Neuronal stem cell (in vitro differentiated cells): Measurements from ENCODE around the gene LCTL.

Source experiments
- DNase-seq: peaks from one replicate; pipeline ENCODE4 v3.0.0-alpha.2; 2013; ENCODE audit warnings: low spot score
- H2AFZ ChIP-seq: one replicate; pipeline ENCODE4 v1.6.1; 2013; ENCODE audit warnings: mild to moderate bottlenecking, low read length, inconsistent platforms
- H2AK5ac ChIP-seq: 2 replicates; pipeline ENCODE4 v1.6.1; 2013; ENCODE audit warnings: low read depth, mild to moderate bottlenecking, inconsistent platforms, low read length, moderate library complexity, mixed read lengths
- H2BK120ac ChIP-seq: 2 replicates; pipeline ENCODE4 v1.6.1; 2013; ENCODE audit warnings: low read depth, mild to moderate bottlenecking, inconsistent platforms, low read length, moderate library complexity, mixed read lengths
- H2BK12ac ChIP-seq: one replicate; pipeline ENCODE4 v1.6.1; 2013; ENCODE audit warnings: low read length, inconsistent platforms
- H2BK15ac ChIP-seq: 2 replicates; pipeline ENCODE4 v1.6.1; 2013; ENCODE audit warnings: mild to moderate bottlenecking, low read length, inconsistent platforms, mixed read lengths
- H2BK5ac ChIP-seq: one replicate; pipeline ENCODE4 v1.6.1; 2013; ENCODE audit warnings: inconsistent platforms, mild to moderate bottlenecking, low read length, moderate library complexity
- H3K14ac ChIP-seq: one replicate; pipeline ENCODE4 v1.6.1; 2013; ENCODE audit warnings: low read length, inconsistent platforms
- H3K18ac ChIP-seq: 2 replicates; pipeline ENCODE4 v1.6.1; 2013; ENCODE audit warnings: low read length, inconsistent platforms
- H3K23ac ChIP-seq: 2 replicates; pipeline ENCODE4 v1.6.1; 2013; ENCODE audit warnings: low read depth, mild to moderate bottlenecking, mixed read lengths, low read length, inconsistent platforms; ENCODE audit not compliant: poor library complexity
- H3K27ac ChIP-seq: replicated peaks from 3 replicates; pipeline ENCODE4 v1.5.1; 2013; ENCODE audit warnings: low read length, inconsistent platforms
- H3K27me3 ChIP-seq, 3 experiments: 2 replicates each; pipeline ENCODE4 v1.6.1; 2013; ENCODE audit warnings: low read length in 3 of 3, mild to moderate bottlenecking in 2 of 3, inconsistent platforms in 1 of 3, low read depth in 1 of 3, mixed read lengths in 1 of 3, moderate library complexity in 1 of 3; ENCODE audit not compliant: control insufficient read depth in 3 of 3, insufficient read depth in 3 of 3
- H3K36me3 ChIP-seq, 2 donors: replicated peaks in 1 of 2; 2 replicates each; pipeline ENCODE4 v1.6.1; 2013; ENCODE audit warnings: low read length in 2 of 2; ENCODE audit not compliant: control insufficient read depth in 2 of 2, insufficient read depth in 2 of 2
- H3K4ac ChIP-seq: 2 replicates; pipeline ENCODE4 v1.6.1; 2013; ENCODE audit warnings: inconsistent platforms, mild to moderate bottlenecking, low read length, moderate library complexity
- H3K4me1 ChIP-seq, 2 donors: 1 replicate in 1 of 2; 2 replicates in 1 of 2; pipeline ENCODE4 v1.6.1; 2013; ENCODE audit warnings: low read length in 2 of 2, low read depth in 1 of 2; ENCODE audit not compliant: control insufficient read depth in 2 of 2, insufficient read depth in 1 of 2
- H3K4me2 ChIP-seq: one replicate; pipeline ENCODE4 v1.6.1; 2013; ENCODE audit warnings: mild to moderate bottlenecking, low read length, inconsistent platforms; ENCODE audit not compliant: insufficient read depth, poor library complexity, severe bottlenecking
- H3K4me3 ChIP-seq, 2 donors: 2 replicates each; pipeline ENCODE4 v1.5.1; 2013; ENCODE audit warnings: low read length in 2 of 2, mild to moderate bottlenecking in 2 of 2, inconsistent platforms in 1 of 2, moderate library complexity in 1 of 2
- H3K79me1 ChIP-seq: one replicate; pipeline ENCODE4 v1.6.1; 2013; ENCODE audit warnings: low read depth, mild to moderate bottlenecking, inconsistent platforms, low read length, moderate library complexity
- H3K9ac ChIP-seq: one replicate; pipeline ENCODE4 v1.6.1; 2013; ENCODE audit warnings: mild to moderate bottlenecking, low read depth, low read length, inconsistent platforms; ENCODE audit not compliant: poor library complexity
- H3K9me3 ChIP-seq, 2 donors: replicated peaks in 1 of 2; 2 replicates each; pipeline versions ENCODE3 to v1.6.1; 2013; ENCODE audit warnings: low read length in 2 of 2, mild to moderate bottlenecking in 2 of 2, inconsistent platforms in 1 of 2, low read depth in 1 of 2, mixed read lengths in 1 of 2, moderate library complexity in 1 of 2; ENCODE audit not compliant: control insufficient read depth in 2 of 2, insufficient read depth in 1 of 2
- H4K8ac ChIP-seq: one replicate; pipeline ENCODE4 v1.6.1; 2013; ENCODE audit warnings: low read depth, mild to moderate bottlenecking, inconsistent platforms, low read length, moderate library complexity
- H4K91ac ChIP-seq: one replicate; pipeline ENCODE4 v1.6.1; 2013; ENCODE audit warnings: low read length, low read depth, mild to moderate bottlenecking, inconsistent platforms; ENCODE audit not compliant: poor library complexity
- WGBS, 2 donors: extraction: QIAGEN DNeasy Blood & Tissue Kit; methylation state at CpG; one replicate each; pipeline ENCODE4 v1.1.7; 2013; ENCODE audit warnings: missing lambda C conversion rate in 2 of 2, mixed read lengths in 1 of 2; ENCODE audit not compliant: insufficient read length in 2 of 2, insufficient replicate concordance in 1 of 2; ENCODE audit errors: extremely low coverage in 2 of 2; 5-methylcytosine and 5-hydroxymethylcytosine counted together

The LCTL gene

DNA sequence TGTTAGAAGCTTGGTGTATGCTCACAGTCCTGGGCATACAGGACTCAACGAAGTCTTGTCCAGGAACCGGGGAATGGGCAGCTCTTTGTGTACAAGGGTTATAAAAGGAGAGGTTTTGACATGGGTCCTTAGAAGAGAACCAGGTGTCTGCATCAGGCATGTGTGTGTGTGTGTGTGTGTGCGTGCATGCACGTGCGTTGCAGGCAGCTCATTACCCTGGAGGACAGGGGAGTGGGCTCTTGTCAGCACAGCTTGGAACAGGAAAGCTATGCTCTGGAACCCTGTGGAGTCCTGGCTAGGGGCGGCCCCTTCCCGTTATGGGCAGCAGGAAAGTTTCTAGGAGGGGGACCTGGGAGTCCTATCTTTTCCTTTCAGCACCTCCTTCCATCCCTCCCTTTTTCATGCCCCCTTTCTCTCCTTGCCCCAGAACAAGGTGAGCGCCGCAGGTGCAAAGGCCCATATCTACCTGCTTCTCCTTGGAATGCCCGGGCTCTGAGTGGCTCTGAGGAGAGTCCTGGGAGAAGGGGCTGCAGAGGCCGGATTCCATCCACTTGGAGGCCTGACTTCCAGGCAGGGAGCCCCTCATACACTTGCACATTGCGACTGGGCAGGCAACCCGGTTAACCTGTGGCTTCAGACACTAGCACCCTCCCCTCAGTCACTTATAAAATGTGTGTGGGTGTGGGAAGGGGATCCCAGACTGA is 33.9 kb upstream of the LCTL start:
- H3K14ac ChIP-seq = no peak overlapping the region
- H2AK5ac ChIP-seq = peak overlapping the region; percentile 79
- no peaks in the 10 kb centered on the region for H3K36me3 ChIP-seq
- no peak overlapping the region for H3K23ac ChIP-seq
- no peak overlapping the region for H2BK12ac ChIP-seq
- H3K18ac ChIP-seq = peak overlapping the region; percentile 61
- no peak overlapping the region for H3K4ac ChIP-seq
- no peak overlapping the region for H4K8ac ChIP-seq
- peak overlapping the region; percentile 30 for H2BK5ac ChIP-seq
- H2BK15ac ChIP-seq = peak overlapping the region; percentile 79
- no peak overlapping the region for H3K4me2 ChIP-seq
- H3K27me3 ChIP-seq = peaks cover 0 to 27% (median 0%) of the 10 kb centered on the region in 3 experiments
- peak overlapping the region; percentile 24 for H3K9ac ChIP-seq
- H3K4me3 ChIP-seq = no peak overlapping the region
- no peak overlapping the region for H2AFZ ChIP-seq
- no peak for DNase-seq
- H3K9me3 ChIP-seq = no peaks in the 10 kb centered on the region
- H2BK120ac ChIP-seq = peak overlapping the region; percentile 44
- H3K79me1 ChIP-seq = no peaks in the 10 kb centered on the region
- peaks cover 0 to 2% of the 10 kb centered on the region in 2 donors for H3K4me1 ChIP-seq
- no peak overlapping the region for H3K27ac ChIP-seq
- no CpG with 5 or more reads among the region's 13 CpGs for WGBS, 2 donors
- H4K91ac ChIP-seq = no peak overlapping the region

DNA sequence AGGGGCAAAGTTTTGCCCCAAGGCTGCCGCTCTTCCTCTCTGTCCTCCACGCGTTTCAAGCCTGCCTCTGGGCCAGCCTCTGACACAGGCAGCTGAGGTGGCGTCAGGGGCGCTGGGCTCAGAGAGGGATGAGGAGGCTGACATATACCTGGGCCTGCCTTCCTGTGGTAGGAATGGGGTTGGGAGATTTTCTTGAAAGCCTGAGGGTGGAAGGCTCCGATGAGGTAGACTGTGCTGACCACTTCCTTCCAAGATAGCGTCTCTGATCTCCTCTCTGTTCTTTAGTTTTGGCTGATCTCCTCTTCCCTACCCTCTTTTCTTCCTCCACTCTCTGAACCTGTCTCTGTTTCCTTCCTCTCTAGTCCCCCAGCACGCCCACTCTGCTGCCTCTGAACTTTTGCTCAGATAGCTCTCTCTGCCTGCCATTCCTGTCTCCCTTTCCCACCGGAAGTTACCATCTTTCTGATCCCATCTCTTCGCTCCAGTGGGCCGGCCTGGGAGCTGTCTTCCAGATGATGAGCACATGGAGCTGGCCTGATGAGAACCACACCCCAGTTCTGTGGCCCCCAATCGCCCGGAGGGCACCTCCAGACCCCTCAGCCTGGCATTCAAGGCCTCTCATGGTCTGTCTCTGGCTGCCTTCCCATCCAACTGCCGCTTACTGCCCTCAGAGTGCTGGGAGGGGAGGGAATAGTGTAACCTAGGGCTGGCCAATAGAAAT is 32.5 kb upstream of the LCTL start:
- Histone ChIP-seq H2AFZ (no peak overlapping the region), H2BK5ac (no peak overlapping the region), H3K79me1 (no peaks in the 10 kb centered on the region), H3K36me3 (no peaks in the 10 kb centered on the region), H3K9ac (no peak overlapping the region), H2AK5ac (no peak overlapping the region), H3K4me3 (no peak overlapping the region), H2BK12ac (no peak overlapping the region), H3K4ac (no peak overlapping the region), H3K14ac (no peak overlapping the region), H2BK15ac (no peak overlapping the region), H3K27me3 (peaks cover 0 to 37% (median 0%) of the 10 kb centered on the region in 3 experiments), H3K4me1 (no peaks in the 10 kb centered on the region), H3K9me3 (no peaks in the 10 kb centered on the region), H3K4me2 (no peak overlapping the region), H2BK120ac (no peak overlapping the region), H3K18ac (peak overlapping the region; percentile 66), H3K27ac (no peak overlapping the region), H3K23ac (no peak overlapping the region), H4K8ac (no peak overlapping the region), H4K91ac (no peak overlapping the region)
- DNase-seq = no peak
- no CpG with 5 or more reads among the region's 14 CpGs for WGBS, 2 donors

DNA sequence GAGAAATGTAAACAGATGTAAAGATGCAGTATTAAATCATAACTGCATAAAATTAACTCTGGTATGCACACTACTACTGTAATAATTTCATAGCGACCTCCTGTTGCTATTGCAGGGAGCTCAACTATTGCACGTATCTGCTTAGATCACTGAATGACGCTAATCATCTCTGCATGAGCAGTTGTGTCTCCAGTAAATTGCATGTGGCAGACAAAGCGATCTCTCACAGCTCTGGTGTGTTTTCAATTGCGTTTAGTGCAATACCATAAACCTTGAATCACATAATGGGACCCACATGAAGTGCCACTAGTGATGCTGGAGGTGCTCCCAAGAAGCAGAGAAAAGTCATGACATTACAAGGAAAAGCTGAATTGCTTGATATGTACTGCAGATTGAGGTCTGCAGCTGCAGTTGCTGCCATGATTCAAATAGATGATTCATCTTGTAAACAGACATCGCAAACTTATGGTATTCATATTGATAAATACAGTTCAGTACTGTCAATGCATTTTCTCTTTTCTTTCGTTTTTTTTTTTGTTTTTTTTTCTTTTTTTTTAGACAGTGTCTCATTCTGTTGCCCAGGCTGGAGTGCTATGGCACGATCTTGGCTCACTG is 30.2 kb upstream of the LCTL start:
- no peak overlapping the region for H3K4me3 ChIP-seq
- H3K23ac ChIP-seq = no peak overlapping the region
- H3K9me3 ChIP-seq = no peaks in the 10 kb centered on the region
- H2AFZ ChIP-seq = no peak overlapping the region
- no peak overlapping the region for H4K91ac ChIP-seq
- H3K27me3 ChIP-seq = peaks cover 0 to 42% (median 0%) of the 10 kb centered on the region in 3 experiments
- H2BK15ac ChIP-seq = no peak overlapping the region
- no peak overlapping the region for H2BK120ac ChIP-seq
- H3K4me2 ChIP-seq = no peak overlapping the region
- H2BK5ac ChIP-seq = no peak overlapping the region
- no peak overlapping the region for H2BK12ac ChIP-seq
- no CpG with 5 or more reads among the region's 8 CpGs for WGBS, 2 donors
- no peak overlapping the region for H3K9ac ChIP-seq
- no peak for DNase-seq
- H3K14ac ChIP-seq = no peak overlapping the region
- no peaks in the 10 kb centered on the region for H3K36me3 ChIP-seq
- no peaks in the 10 kb centered on the region for H3K79me1 ChIP-seq
- H3K4me1 ChIP-seq = no peaks in the 10 kb centered on the region
- H3K4ac ChIP-seq = no peak overlapping the region
- H2AK5ac ChIP-seq = no peak overlapping the region
- H4K8ac ChIP-seq = no peak overlapping the region
- no peak overlapping the region for H3K18ac ChIP-seq
- no peak overlapping the region for H3K27ac ChIP-seq

DNA sequence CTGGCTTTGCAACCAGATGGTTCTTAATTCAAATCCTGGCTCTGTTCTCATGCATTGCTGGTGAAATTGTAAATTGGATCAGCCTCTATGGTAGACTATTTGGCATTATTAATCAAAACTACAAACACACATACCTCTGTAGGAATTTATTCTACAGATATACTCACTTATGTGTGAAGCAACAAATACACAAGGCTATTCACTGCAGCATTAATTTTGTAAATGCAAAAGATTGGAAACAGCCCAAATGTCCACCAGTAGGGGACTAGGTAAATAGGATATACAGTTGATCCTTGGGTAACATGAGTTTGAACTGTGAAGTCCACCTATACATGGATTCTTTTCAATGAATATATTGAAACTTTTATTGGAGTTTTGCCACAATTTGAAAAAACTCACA is 29.5 kb upstream of the LCTL start:
- Histone ChIP-seq H2BK12ac (no peak overlapping the region), H2BK15ac (no peak overlapping the region), H3K79me1 (no peaks in the 10 kb centered on the region), H3K9me3 (no peaks in the 10 kb centered on the region), H3K23ac (no peak overlapping the region), H3K36me3 (no peaks in the 10 kb centered on the region), H4K8ac (no peak overlapping the region), H3K27ac (no peak overlapping the region), H3K4ac (no peak overlapping the region), H4K91ac (no peak overlapping the region), H3K14ac (no peak overlapping the region), H2AK5ac (no peak overlapping the region), H3K4me3 (no peak overlapping the region), H3K27me3 (peaks cover 0 to 36% (median 0%) of the 10 kb centered on the region in 3 experiments), H3K4me2 (no peak overlapping the region), H3K4me1 (no peaks in the 10 kb centered on the region), H2BK120ac (no peak overlapping the region), H2BK5ac (no peak overlapping the region), H3K9ac (no peak overlapping the region), H2AFZ (no peak overlapping the region), H3K18ac (no peak overlapping the region)
- DNase-seq = no peak
